ENCODE results near the gene OR8K5. TPM values are rescaled to one million over a fixed set of nuclear protein-coding genes. Genes with fewer than 3 reads are reported as not detected.
"Not testable (repeated sequence)": the region's sequence is repeated elsewhere in the genome, so short reads cannot be mapped to it uniquely, and the experiment has no call there.

The OR8K5 gene
- not detected for polyA plus RNA-seq (2013, experiment 1 of 2; ENCODE audit: insufficient read length)
- not detected for polyA plus RNA-seq (2013, experiment 2 of 2; ENCODE audit: insufficient read length)

GRCh38 chr11:56160217-56160616, at the start of gene OR8K5:
TSS of gene OR8K5 (minus strand) at chr11:56160317. CDS start at chr11:56160317, 0 bp downstream.
- no peak for DNase-seq

DNA sequence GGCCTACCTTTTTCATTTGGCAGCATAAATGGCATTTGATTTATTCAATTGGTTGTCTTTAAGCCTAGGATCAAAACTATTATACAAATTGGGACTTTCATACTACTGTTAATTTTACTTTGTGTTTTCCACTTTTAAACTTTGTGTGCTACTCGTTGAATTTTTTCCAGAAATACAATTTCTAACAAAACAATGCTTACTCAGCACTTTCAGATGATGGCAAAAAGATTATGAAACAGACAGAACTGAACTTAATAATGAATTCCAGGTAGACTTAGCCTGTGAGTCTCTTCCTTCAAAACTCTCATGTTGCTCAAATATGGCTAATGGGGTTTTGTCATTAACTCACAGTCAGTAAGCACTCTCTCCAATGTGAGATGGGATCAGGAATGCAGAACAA, 47.7 kb upstream of the OR8K5 start:
- no peak for DNase-seq

GRCh38 chr11:56197367-56197766, 37.2 kb upstream of the OR8K5 start:
- DNase-seq, result no peak

DNA sequence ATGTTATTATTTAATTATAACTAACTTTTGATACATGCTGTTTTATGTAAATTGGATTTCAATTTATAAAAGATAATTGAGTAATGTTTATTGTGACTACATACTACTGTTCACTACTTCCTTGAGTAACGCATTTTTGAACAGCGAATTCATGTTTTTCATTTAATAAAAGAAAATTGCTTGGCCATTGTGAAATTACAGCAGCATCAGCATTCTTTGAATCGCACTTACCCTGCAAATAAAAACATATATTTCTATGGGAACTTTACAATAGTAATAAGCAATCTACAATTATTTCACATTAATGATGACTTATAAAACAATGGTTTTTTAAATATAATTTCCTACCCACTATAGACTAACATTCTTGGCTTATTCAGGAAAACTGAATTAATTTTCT, 36.6 kb upstream of the OR8K5 start:
- DNase-seq, result no peak

- DNase-seq, result no peak
Observed at GRCh38 chr11:56188602-56189001, 28.5 kb upstream of the OR8K5 start.

- DNase-seq, result no peak
Observed at GRCh38 chr11:56183459-56183858, 23.3 kb upstream of the OR8K5 start.

GRCh38 chr11:56176318-56176717, 16.2 kb upstream of the OR8K5 start, which contains the start of gene OR5J2:
TSS of gene OR5J2 (plus strand) at chr11:56176618. CDS start at chr11:56176618, 0 bp downstream.
- no peak for DNase-seq

- DNase-seq, result no peak
Observed at GRCh38 chr11:56172256-56172830, 12.2 kb upstream of the OR8K5 start.

DNA sequence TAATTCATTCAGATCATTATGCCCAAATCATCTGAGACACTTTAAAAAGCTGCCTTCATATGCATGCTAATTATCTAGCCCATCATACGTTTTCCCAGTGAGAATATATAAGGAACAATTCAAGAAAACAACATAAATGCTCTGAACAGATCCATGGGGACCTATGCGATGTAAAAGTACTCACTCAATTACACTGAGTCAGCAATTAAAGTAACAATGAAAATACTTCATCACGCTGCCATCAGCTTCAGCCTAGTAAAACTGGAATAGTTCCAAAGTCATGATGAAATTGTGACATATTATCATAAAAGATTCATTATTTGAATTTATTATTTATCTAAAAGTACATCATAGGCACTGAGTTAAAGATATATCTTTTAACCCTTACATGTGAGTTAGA, 3.7 kb upstream of the OR8K5 start:
- DNase-seq, result no peak

DNA sequence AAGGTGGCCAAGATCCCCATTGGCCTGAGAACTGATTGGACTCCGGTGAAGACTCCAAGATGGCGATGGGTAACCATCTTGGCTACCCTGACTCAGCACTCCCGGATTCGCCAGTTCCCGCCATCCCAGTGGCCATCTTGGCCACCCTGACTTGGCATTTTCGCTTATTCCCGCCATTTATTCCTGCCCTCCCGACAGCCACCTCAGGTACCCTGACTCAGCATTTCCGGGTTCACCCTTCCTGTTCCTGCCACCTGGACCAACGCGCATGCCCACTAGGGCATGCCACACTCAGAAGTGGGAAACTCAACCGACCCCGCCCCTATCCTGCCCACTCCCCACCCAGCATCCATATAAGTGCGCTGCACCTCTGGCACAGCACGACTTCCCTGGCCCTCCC, 7.8 kb downstream of the OR8K5 start:
- no peak for DNase-seq

DNA sequence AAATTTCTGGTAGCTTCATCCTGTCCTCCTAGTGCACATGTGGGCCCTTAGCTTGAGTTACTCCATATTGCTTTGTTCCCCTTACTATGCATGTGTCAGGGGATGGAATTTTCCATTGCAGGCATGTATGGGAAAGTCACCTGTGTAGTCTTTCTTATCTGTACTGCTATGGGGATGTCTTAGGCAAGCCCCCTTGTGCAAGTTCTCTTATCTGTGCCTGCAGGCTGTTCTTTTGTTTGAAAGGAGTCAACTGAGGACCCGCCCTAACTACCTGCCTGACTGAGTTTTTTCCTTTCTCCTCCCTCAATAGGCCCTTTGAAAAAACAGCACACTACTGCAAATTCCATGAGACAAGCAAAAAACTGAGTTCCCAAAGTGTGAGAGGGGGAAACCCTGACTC, 8.7 kb downstream of the OR8K5 start:
- no peak for DNase-seq

- not testable (repeated sequence) for DNase-seq
Observed at GRCh38 chr11:56143681-56144080, 16.4 kb downstream of the OR8K5 start.

DNA sequence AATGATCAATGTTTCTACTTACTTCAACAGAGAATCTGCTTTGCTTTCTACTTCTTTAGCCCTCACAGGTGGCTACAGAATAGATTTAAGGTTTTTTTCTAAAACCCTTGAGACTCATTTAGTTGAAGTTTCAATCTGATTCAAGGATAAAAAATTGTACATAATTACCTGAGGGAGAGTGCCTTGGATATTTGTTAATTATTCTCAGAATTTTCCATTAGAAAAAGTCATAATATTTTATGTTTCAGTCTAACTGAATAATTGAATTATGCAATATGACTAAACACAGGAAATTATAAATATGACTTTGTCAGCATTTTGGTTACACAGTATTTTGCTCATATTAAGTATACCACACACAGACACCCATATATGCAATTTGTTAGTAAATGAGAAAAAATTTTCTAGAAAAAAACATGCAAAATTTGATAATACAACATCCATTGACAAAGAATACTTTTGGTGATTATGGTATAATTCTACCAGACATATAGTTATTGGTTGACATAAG, 19.9 kb downstream of the OR8K5 start, which contains the start of gene OR8J3:
OR8J3 (minus strand) TSS at position 51 of the 511 bp plus-strand sequence. CDS start 2,483 bp downstream, outside the sequence.
- DNase-seq, result no peak

DNA sequence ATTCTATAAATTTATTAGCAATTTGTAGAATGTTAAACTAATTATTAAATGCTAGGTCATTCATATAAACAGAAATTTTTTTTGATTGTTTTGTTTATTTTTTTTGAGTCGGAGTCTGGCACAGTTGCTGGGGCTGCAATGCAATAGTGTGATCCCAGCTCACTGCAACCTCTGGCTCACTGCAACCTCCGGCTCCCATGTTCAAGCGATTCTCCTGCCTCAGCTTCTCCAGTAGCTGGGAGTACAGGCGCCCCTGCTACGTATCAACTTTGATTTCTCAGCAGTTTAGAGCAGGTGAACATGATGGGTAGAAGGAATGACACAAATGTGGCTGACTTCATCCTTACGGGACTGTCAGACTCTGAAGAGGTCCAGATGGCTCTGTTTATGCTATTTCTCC, 38.0 kb downstream of the OR8K5 start, which contains the start of gene OR8H3:
OR8H3 (plus strand) TSS at position 301 of the 400 bp plus-strand sequence; CDS start at position 301, 0 bp downstream.
- no peak for DNase-seq
